NCI-H526 (cell line): ENCODE results near the gene GPS1.

ENCODE experiments used
- DNase-seq, 2 experiments: peaks; one replicate each; lab custom pipeline; 2025; lab: John Stamatoyannopoulos, UW

Gene GPS1

GRCh38 chr17:82051776-82052637 is at the start of gene GPS1, which contains the start of gene RFNG:
Gene GPS1, plus strand, starts transcription at chr17:82051898. Its CDS starts 34 bp downstream, at chr17:82051932.
Gene RFNG, minus strand, starts transcription at chr17:82051811. Its CDS starts 45 bp downstream, at chr17:82051766.
- DNase-seq = peak in 1 of 2 experiments; percentile 89

- DNase-seq = no peak
These were observed 48.0 kb upstream of the GPS1 start for GRCh38 chr17:82003411-82004381.

GRCh38 chr17:82004517-82005455 is 46.9 kb upstream of the GPS1 start:
- DNase-seq = no peak

GRCh38 chr17:82005701-82006348 is 45.9 kb upstream of the GPS1 start:
- no peak for DNase-seq

GRCh38 chr17:82006468-82007227 is 45.0 kb upstream of the GPS1 start:
- no peak for DNase-seq

- DNase-seq = no peak
These were observed 44.5 kb upstream of the GPS1 start for GRCh38 chr17:82007228-82007494.

GRCh38 chr17:82007495-82008257 is 44.0 kb upstream of the GPS1 start:
- DNase-seq = no peak

- DNase-seq = no peak
These were observed 43.3 kb upstream of the GPS1 start for GRCh38 chr17:82008258-82008940.

GRCh38 chr17:82008941-82009405 is 42.7 kb upstream of the GPS1 start:
- DNase-seq = no peak

- DNase-seq = no peak
These were observed 42.3 kb upstream of the GPS1 start for GRCh38 chr17:82009413-82009812.

- DNase-seq = no peak
These were observed 40.8 kb upstream of the GPS1 start for GRCh38 chr17:82010575-82011525.

GRCh38 chr17:82011617-82012187 is 40.0 kb upstream of the GPS1 start:
- no peak for DNase-seq

- no peak for DNase-seq
These were observed 39.4 kb upstream of the GPS1 start for GRCh38 chr17:82012261-82012639.

- DNase-seq = no peak
These were observed 38.9 kb upstream of the GPS1 start for GRCh38 chr17:82012640-82013295.

GRCh38 chr17:82013341-82013740 is 38.4 kb upstream of the GPS1 start:
- DNase-seq = no peak

GRCh38 chr17:82013772-82014321 is 37.9 kb upstream of the GPS1 start:
- no peak for DNase-seq

- no peak for DNase-seq
These were observed 37.3 kb upstream of the GPS1 start for GRCh38 chr17:82014432-82014831.
